ENCODE data around the gene ANAPC2. TPM values are rescaled to one million over a fixed set of nuclear protein-coding genes. Genes with fewer than 3 reads are reported as not detected.
"Not testable (repeated sequence)": the region's sequence is repeated elsewhere in the genome, so short reads cannot be mapped to it uniquely, and the experiment has no call there.

ANAPC2 gene
- total RNA-seq, 1 experiment from 2014 or later: 27.2 TPM

GRCh38 chr9:137148242-137148641, 40.1 kb downstream of the ANAPC2 start:
- no peak for DNase-seq (ENCODE audit: low read depth)

GRCh38 chr9:137147793-137148160, 40.6 kb downstream of the ANAPC2 start:
- no peak for DNase-seq (ENCODE audit: low read depth)

GRCh38 chr9:137147091-137147792, 41.1 kb downstream of the ANAPC2 start:
- no peak for DNase-seq (ENCODE audit: low read depth)

- DNase-seq (ENCODE audit: low read depth): no peak
Observed at GRCh38 chr9:137146527-137146918, 41.8 kb downstream of the ANAPC2 start.

- no peak for DNase-seq (ENCODE audit: low read depth)
Observed at GRCh38 chr9:137145731-137146526, 42.4 kb downstream of the ANAPC2 start.

GRCh38 chr9:137143459-137143858, 44.9 kb downstream of the ANAPC2 start:
- DNase-seq (ENCODE audit: low read depth): no peak

GRCh38 chr9:137141976-137142936, 46.1 kb downstream of the ANAPC2 start:
- DNase-seq (ENCODE audit: low read depth): no peak

- DNase-seq (ENCODE audit: low read depth): no peak
Observed at GRCh38 chr9:137141050-137141810, 47.1 kb downstream of the ANAPC2 start.

GRCh38 chr9:137140151-137141012, 48.0 kb downstream of the ANAPC2 start:
- DNase-seq (ENCODE audit: low read depth): no peak

- DNase-seq (ENCODE audit: low read depth): no peak
Observed at GRCh38 chr9:137139468-137140150, 48.8 kb downstream of the ANAPC2 start.

- no peak for DNase-seq (ENCODE audit: low read depth)
Observed at GRCh38 chr9:137138722-137139467, 49.5 kb downstream of the ANAPC2 start, which contains the start of gene GRIN1. Gene GRIN1, plus strand, starts transcription at chr9:137139154. Its CDS starts 333 bp downstream, at chr9:137139487.

- no peak for DNase-seq (ENCODE audit: low read depth)
Observed at GRCh38 chr9:137138058-137138721, 50.2 kb downstream of the ANAPC2 start.

- no peak for DNase-seq (ENCODE audit: low read depth)
Observed at GRCh38 chr9:137136881-137137607, 51.3 kb downstream of the ANAPC2 start.

- DNase-seq (ENCODE audit: low read depth): no peak
Observed at GRCh38 chr9:137136261-137136880, 52.0 kb downstream of the ANAPC2 start.

GRCh38 chr9:137135154-137135553, 53.2 kb downstream of the ANAPC2 start:
- DNase-seq (ENCODE audit: low read depth): not testable (repeated sequence)

GRCh38 chr9:137134191-137134590, 54.2 kb downstream of the ANAPC2 start:
- peak; percentile 47 for DNase-seq (ENCODE audit: low read depth)
